ENCODE data around the gene RASSF7. TPM values are rescaled to one million over a fixed set of nuclear protein-coding genes. Genes with fewer than 3 reads are reported as not detected.

Gene RASSF7
- polyA plus RNA-seq, 3 donors, result 6.1 to 43.9 (median 11.4) TPM

GRCh38 chr11:530960-531831, 29.6 kb upstream of the RASSF7 start:
- no peak overlapping the region for H3K27ac ChIP-seq (ENCODE audit: low read depth, low read length)
- WGBS, 3 donors, result 86 to 92% (median 90%) methylated on average over 26 to 28 of the region's 28 CpGs

GRCh38 chr11:531919-532526, 28.7 kb upstream of the RASSF7 start:
- 77 to 88% (median 85%) methylated on average over 15 to 18 of the region's 18 CpGs for WGBS, 3 donors
- H3K27ac ChIP-seq (ENCODE audit: low read depth, low read length), result no peak overlapping the region

GRCh38 chr11:532527-532985, 28.2 kb upstream of the RASSF7 start:
- 78 to 94% (median 83%) methylated on average over 22 to 23 of the region's 23 CpGs for WGBS, 3 donors
- H3K27ac ChIP-seq (ENCODE audit: low read depth, low read length), result no peak overlapping the region

- no peak overlapping the region for H3K27ac ChIP-seq (ENCODE audit: low read depth, low read length)
- 93 to 94% (median 93%) methylated on average over 31 to 33 of the region's 33 CpGs for WGBS, 3 donors
Measured at GRCh38 chr11:532986-533585, 27.7 kb upstream of the RASSF7 start.

GRCh38 chr11:533586-534395, 27.0 kb upstream of the RASSF7 start:
- H3K27ac ChIP-seq (ENCODE audit: low read depth, low read length), result no peak overlapping the region
- WGBS, 3 donors, result 91 to 94% (median 94%) methylated on average over 30 to 37 of the region's 37 CpGs

GRCh38 chr11:534396-535209, 26.2 kb upstream of the RASSF7 start:
- 9 to 12% (median 10%) methylated on average over 42 to 66 of the region's 66 CpGs for WGBS, 3 donors

GRCh38 chr11:535210-535518, 25.6 kb upstream of the RASSF7 start:
- WGBS, 3 donors, result 0 to 1% methylated on average over 9 to 39 of the region's 56 CpGs; no CpG with 5 or more reads in 1 of the 3 donors
- H3K27ac ChIP-seq (ENCODE audit: low read depth, low read length), result no peak overlapping the region

More at GRCh38 chr11:534396-535209, 26.2 kb upstream of the RASSF7 start:
- no peak overlapping the region for H3K27ac ChIP-seq (ENCODE audit: low read depth, low read length)

- H3K27ac ChIP-seq (ENCODE audit: low read depth, low read length), result no peak within 1 kb of the TSS
- 2 to 3% (median 2%) methylated on average over 52 to 97 of the region's 97 CpGs for WGBS, 3 donors
Measured at GRCh38 chr11:535519-536454, 25.0 kb upstream of the RASSF7 start, which contains the start of gene HRAS. Gene HRAS, minus strand, starts transcription at chr11:535576.

GRCh38 chr11:536841-537621, 23.7 kb upstream of the RASSF7 start, which contains the start of gene LRRC56:
Gene LRRC56, plus strand, starts transcription at chr11:537527. Its CDS starts 3,158 bp downstream, at chr11:540685.
- no peak within 1 kb of the TSS for H3K27ac ChIP-seq (ENCODE audit: low read depth, low read length)
- WGBS, 3 donors, result 2 to 4% (median 3%) methylated on average over 84 to 93 of the region's 93 CpGs

GRCh38 chr11:537622-538430, 22.9 kb upstream of the RASSF7 start:
- H3K27ac ChIP-seq (ENCODE audit: low read depth, low read length), result no peak overlapping the region
- WGBS, 3 donors, result 34 to 52% (median 50%) methylated on average over 19 of the region's 19 CpGs

- no peak overlapping the region for H3K27ac ChIP-seq (ENCODE audit: low read depth, low read length)
- WGBS, 3 donors, result 88 to 93% (median 93%) methylated on average over 20 of the region's 20 CpGs
Measured at GRCh38 chr11:538431-539051, 22.2 kb upstream of the RASSF7 start.

- WGBS, 3 donors, result 84 to 92% (median 89%) methylated on average over 7 to 8 of the region's 8 CpGs
- no peak overlapping the region for H3K27ac ChIP-seq (ENCODE audit: low read depth, low read length)
Measured at GRCh38 chr11:539971-540481, 20.7 kb upstream of the RASSF7 start.

- WGBS, 3 donors, result 88 to 92% (median 90%) methylated on average over 20 to 23 of the region's 23 CpGs
- H3K27ac ChIP-seq (ENCODE audit: low read depth, low read length), result no peak overlapping the region
Measured at GRCh38 chr11:540583-541432, 20.0 kb upstream of the RASSF7 start.

GRCh38 chr11:541433-541885, 19.3 kb upstream of the RASSF7 start:
- 87 to 91% (median 91%) methylated on average over 20 of the region's 20 CpGs for WGBS, 3 donors
- no peak overlapping the region for H3K27ac ChIP-seq (ENCODE audit: low read depth, low read length)

Measured in adipose tissue (tissue), 3 donors.